H9 (cell line): Measurements from ENCODE around the gene SHBG. TPM values are rescaled to one million over a fixed set of nuclear protein-coding genes. Genes with fewer than 3 reads are reported as not detected.

Source experiments
- DNase-seq: peaks from one replicate; pipeline ENCODE4 v3.0.0-alpha.2; 2017
- H2AFZ ChIP-seq: one replicate; pipeline ENCODE4 v1.6.1; 2013; ENCODE audit warnings: mild to moderate bottlenecking, low read length, control low read depth, moderate library complexity
- H2AK5ac ChIP-seq: 2 replicates; pipeline ENCODE4 v1.6.1; 2013; ENCODE audit warnings: low read length, control low read depth, mixed read lengths; ENCODE audit not compliant: insufficient read length
- H2BK120ac ChIP-seq: one replicate; pipeline ENCODE4 v1.6.1; 2013; ENCODE audit warnings: low read depth, mild to moderate bottlenecking, low read length, control low read depth, inconsistent platforms; ENCODE audit not compliant: poor library complexity, severe bottlenecking
- H2BK12ac ChIP-seq: 2 replicates; pipeline ENCODE4 v1.6.1; 2013; ENCODE audit warnings: low read length, control low read depth, mixed read lengths, low read depth; ENCODE audit not compliant: insufficient read length
- H2BK15ac ChIP-seq: 2 replicates; pipeline ENCODE4 v1.6.1; 2013; ENCODE audit warnings: low read depth, low read length, control low read depth
- H2BK20ac ChIP-seq: one replicate; pipeline ENCODE4 v1.6.1; 2013; ENCODE audit warnings: low read depth, mild to moderate bottlenecking, low read length, control low read depth, inconsistent platforms; ENCODE audit not compliant: poor library complexity, severe bottlenecking
- H2BK5ac ChIP-seq: 2 replicates; pipeline ENCODE4 v1.6.1; 2013; ENCODE audit warnings: low read length, control low read depth, mixed read lengths; ENCODE audit not compliant: insufficient read length
- H3K14ac ChIP-seq: 2 replicates; pipeline ENCODE4 v1.6.1; 2013; ENCODE audit warnings: low read length, control low read depth; ENCODE audit not compliant: insufficient read depth
- H3K18ac ChIP-seq: 2 replicates; pipeline ENCODE4 v1.6.1; 2013; ENCODE audit warnings: low read depth, mild to moderate bottlenecking, mixed read lengths, low read length, control low read depth; ENCODE audit not compliant: insufficient read length
- H3K23ac ChIP-seq: 2 replicates; pipeline ENCODE4 v1.6.1; 2013; ENCODE audit warnings: low read length, control low read depth, mixed read lengths, low read depth; ENCODE audit not compliant: insufficient read length
- H3K23me2 ChIP-seq: 2 replicates; pipeline ENCODE4 v1.6.1; 2013; ENCODE audit warnings: low read depth, mild to moderate bottlenecking, mixed read lengths, low read length, control low read depth; ENCODE audit not compliant: insufficient read length, poor library complexity, severe bottlenecking
- H3K27ac ChIP-seq: 2 replicates; pipeline ENCODE4 v1.5.1; 2013; ENCODE audit warnings: low read length, control low read depth, mixed read lengths, low read depth; ENCODE audit not compliant: insufficient read length
- H3K27me3 ChIP-seq: 2 replicates; pipeline ENCODE4 v1.6.1; 2013; ENCODE audit warnings: low read length, control low read depth, inconsistent platforms; ENCODE audit not compliant: insufficient read depth
- H3K4ac ChIP-seq: 2 replicates; pipeline ENCODE4 v1.6.1; 2013; ENCODE audit warnings: low read depth, mild to moderate bottlenecking, control low read depth, inconsistent platforms, low read length, moderate library complexity
- H3K4me1 ChIP-seq: 2 replicates; pipeline ENCODE4 v1.6.1; 2013; ENCODE audit warnings: low read length, control low read depth, inconsistent platforms; ENCODE audit not compliant: insufficient read depth
- H3K4me2 ChIP-seq: 2 replicates; pipeline ENCODE4 v1.6.1; 2013; ENCODE audit warnings: low read length, control low read depth, mixed read lengths; ENCODE audit not compliant: insufficient read length, insufficient read depth
- H3K56ac ChIP-seq: 2 replicates; pipeline ENCODE4 v1.6.1; 2013; ENCODE audit warnings: low read depth, mild to moderate bottlenecking, mixed read lengths, low read length, control low read depth; ENCODE audit not compliant: insufficient read length
- H3K79me1 ChIP-seq: 2 replicates; pipeline ENCODE4 v1.6.1; 2013; ENCODE audit warnings: low read depth, mild to moderate bottlenecking, moderate library complexity, low read length, control low read depth, inconsistent platforms; ENCODE audit not compliant: insufficient read depth, poor library complexity, severe bottlenecking
- H3K79me2 ChIP-seq: 2 replicates; pipeline ENCODE4 v1.6.1; 2013; ENCODE audit warnings: low read length, control low read depth, inconsistent platforms; ENCODE audit not compliant: insufficient read depth
- H3K9ac ChIP-seq: 2 replicates; pipeline ENCODE4 v1.6.1; 2013; ENCODE audit warnings: low read length, control low read depth, mixed read lengths; ENCODE audit not compliant: insufficient read length; ENCODE audit errors: extremely low read depth
- H3K9me3 ChIP-seq: one replicate; pipeline ENCODE4 v1.6.1; 2013; ENCODE audit warnings: low read depth, low read length, inconsistent platforms; ENCODE audit not compliant: control insufficient read depth
- H3T11ph ChIP-seq: one replicate; pipeline ENCODE4 v1.6.1; 2013; ENCODE audit warnings: mild to moderate bottlenecking, low read length, control low read depth, inconsistent platforms
- H4K20me1 ChIP-seq: one replicate; pipeline ENCODE4 v1.6.1; 2013; ENCODE audit not compliant: control insufficient read depth, insufficient read length, insufficient read depth
- H4K5ac ChIP-seq: 2 replicates; pipeline ENCODE4 v1.6.1; 2013; ENCODE audit warnings: low read depth, mild to moderate bottlenecking, mixed read lengths, low read length, control low read depth; ENCODE audit not compliant: insufficient read length
- H4K8ac ChIP-seq: replicated peaks from 2 replicates; pipeline ENCODE4 v1.6.1; 2013; ENCODE audit warnings: low read length, control low read depth, mixed read lengths, low read depth; ENCODE audit not compliant: insufficient read length
- H4K91ac ChIP-seq: 2 replicates; pipeline ENCODE4 v1.6.1; 2013; ENCODE audit warnings: low read depth, mild to moderate bottlenecking, moderate library complexity, mixed read lengths, low read length, control low read depth; ENCODE audit not compliant: insufficient read length
- H3K27ac Mint-ChIP-seq, 3 experiments: 2 replicates in 2 of 3; 3 replicates in 1 of 3; pipeline ENCODE4 v1.8.0; 2020 to 2021; ENCODE audit warnings: mixed read lengths in 3 of 3, mild to moderate bottlenecking in 1 of 3, moderate library complexity in 1 of 3
- H3K27me3 Mint-ChIP-seq: 2 replicates; pipeline ENCODE4 v1.8.0; 2021; ENCODE audit warnings: low read depth, mild to moderate bottlenecking, moderate library complexity, mixed read lengths
- H3K36me3 Mint-ChIP-seq, 3 experiments: 2 replicates in 2 of 3; 3 replicates in 1 of 3; pipeline ENCODE4 v1.8.0; 2020 to 2021; ENCODE audit warnings: low read depth in 3 of 3, mixed read lengths in 3 of 3; ENCODE audit not compliant: insufficient read depth in 1 of 3
- H3K4me1 Mint-ChIP-seq, 2 experiments: 2 replicates each; pipeline ENCODE4 v1.8.0; 2020; ENCODE audit warnings: mixed read lengths in 2 of 2
- H3K4me3 Mint-ChIP-seq, 2 experiments: 2 replicates in 1 of 2; 3 replicates in 1 of 2; pipeline ENCODE4 v1.8.0; 2020 to 2021; ENCODE audit warnings: mild to moderate bottlenecking in 2 of 2, mixed read lengths in 2 of 2, moderate library complexity in 1 of 2
- H3K9me3 Mint-ChIP-seq, 2 experiments: 2 replicates in 1 of 2; 3 replicates in 1 of 2; pipeline ENCODE4 v1.8.0; 2020; ENCODE audit warnings: mild to moderate bottlenecking in 2 of 2, mixed read lengths in 2 of 2, moderate library complexity in 1 of 2
- WGBS: extraction: QIAGEN DNeasy Blood & Tissue Kit; methylation state at CpG from one replicate; pipeline ENCODE4 v1.1.7; 2013; ENCODE audit warnings: missing lambda C conversion rate, low lambda C conversion rate, mixed read lengths; ENCODE audit not compliant: insufficient read length; ENCODE audit errors: extremely low coverage; 5-methylcytosine and 5-hydroxymethylcytosine counted together
- total RNA-seq: library from RNA; stranded (reverse); gene quantifications from 2 replicates; pipeline ENCODE4 v1.2.1, GENCODE V29; 2021
- TF ChIP-seq, protein P1 (sequence below): fragments of 200-600 bp; sonication (generic); conservative IDR thresholded peaks from 3 replicates; pipeline ENCODE4 v1.8.0; 2021; ENCODE audit warnings: antibody characterized with exemption, mild to moderate bottlenecking

The SHBG gene
- total RNA-seq, 1 experiment from 2014 or later, result 1.6 TPM

DNA sequence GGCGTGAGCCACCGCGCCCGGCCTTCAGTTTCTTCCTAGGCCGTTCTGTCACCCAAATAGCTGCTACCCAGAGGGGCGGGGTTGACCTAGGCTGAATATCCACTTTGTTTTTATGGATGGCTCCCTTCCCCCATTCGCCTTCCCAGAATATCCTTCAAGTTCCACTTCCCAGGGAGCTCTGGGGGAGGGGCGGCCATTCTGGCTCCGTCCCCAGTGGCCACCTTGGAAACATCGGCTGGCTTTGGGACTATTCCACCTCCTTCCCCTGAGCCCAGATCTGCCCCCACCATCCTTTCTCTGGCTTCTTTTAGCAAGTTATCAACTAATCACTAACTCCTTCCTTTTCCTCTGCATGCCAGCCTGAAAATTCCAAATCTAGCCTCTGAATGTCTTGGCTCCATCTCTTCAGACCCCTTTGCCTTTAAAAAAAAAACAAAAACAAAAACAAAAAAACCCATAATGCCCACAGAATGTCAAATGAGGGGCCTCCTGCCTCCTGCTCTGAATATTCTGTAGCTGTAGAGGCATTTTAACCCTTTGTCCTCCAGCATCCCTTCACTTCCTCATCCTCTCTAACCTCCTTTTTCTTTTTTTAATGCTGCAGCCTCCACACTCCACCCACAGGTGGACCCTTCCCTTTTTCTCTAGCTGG, 27.1 kb downstream of the SHBG start:
- WGBS, result no CpG with 5 or more reads among the region's 10 CpGs

More for the DNA sequence above, 27.1 kb downstream of the SHBG start:
- Histone ChIP-seq H3K4me1 (peaks cover 8% of the 10 kb centered on the region; the same call in 1 of the 2 replicates), H3K18ac (peak overlapping the region; percentile 43), H3K9ac (no peak overlapping the region), H3K23me2 (peaks cover 6% of the 10 kb centered on the region), H2AFZ (peak overlapping the region; percentile 72), H3K14ac (no peak overlapping the region), H2AK5ac (no peak overlapping the region), H4K8ac (no peak overlapping the region), H3K4ac (no peak overlapping the region), H4K20me1 (no peaks in the 10 kb centered on the region), H3K79me2 (no peaks in the 10 kb centered on the region), H2BK15ac (no peak overlapping the region), H3K23ac (no peak overlapping the region), H3K79me1 (no peaks in the 10 kb centered on the region), H3K27me3 (no peaks in the 10 kb centered on the region; the same call in 1 of the 2 replicates), H2BK5ac (no peak overlapping the region), H3K4me2 (peak overlapping the region; percentile 73), H3K27ac (peak overlapping the region; percentile 86), H4K91ac (no peak overlapping the region), H2BK120ac (no peak overlapping the region), H4K5ac (no peak overlapping the region), H2BK20ac (no peak overlapping the region), H3T11ph (no peak overlapping the region), H3K9me3 (no peaks in the 10 kb centered on the region), H3K56ac (no peak overlapping the region), H2BK12ac (no peak overlapping the region)
- Mint-ChIP-seq H3K4me3 (peak overlapping the region; percentile 43 to 75), H3K27me3 (peaks cover 27% of the 10 kb centered on the region), H3K27ac (peak overlapping the region; percentile 91 to 98 (median 94)), H3K36me3 (peaks cover 7 to 33% (median 10%) of the 10 kb centered on the region in 3 experiments; a peak in 6 of 7 replicates), H3K4me1 (peaks cover 30 to 41% of the 10 kb centered on the region in 2 experiments), H3K9me3 (no peaks in the 10 kb centered on the region; a peak in 1 of 5 replicates)
- DNase-seq, result peak; percentile 98
- TF ChIP-seq, protein P1, sequence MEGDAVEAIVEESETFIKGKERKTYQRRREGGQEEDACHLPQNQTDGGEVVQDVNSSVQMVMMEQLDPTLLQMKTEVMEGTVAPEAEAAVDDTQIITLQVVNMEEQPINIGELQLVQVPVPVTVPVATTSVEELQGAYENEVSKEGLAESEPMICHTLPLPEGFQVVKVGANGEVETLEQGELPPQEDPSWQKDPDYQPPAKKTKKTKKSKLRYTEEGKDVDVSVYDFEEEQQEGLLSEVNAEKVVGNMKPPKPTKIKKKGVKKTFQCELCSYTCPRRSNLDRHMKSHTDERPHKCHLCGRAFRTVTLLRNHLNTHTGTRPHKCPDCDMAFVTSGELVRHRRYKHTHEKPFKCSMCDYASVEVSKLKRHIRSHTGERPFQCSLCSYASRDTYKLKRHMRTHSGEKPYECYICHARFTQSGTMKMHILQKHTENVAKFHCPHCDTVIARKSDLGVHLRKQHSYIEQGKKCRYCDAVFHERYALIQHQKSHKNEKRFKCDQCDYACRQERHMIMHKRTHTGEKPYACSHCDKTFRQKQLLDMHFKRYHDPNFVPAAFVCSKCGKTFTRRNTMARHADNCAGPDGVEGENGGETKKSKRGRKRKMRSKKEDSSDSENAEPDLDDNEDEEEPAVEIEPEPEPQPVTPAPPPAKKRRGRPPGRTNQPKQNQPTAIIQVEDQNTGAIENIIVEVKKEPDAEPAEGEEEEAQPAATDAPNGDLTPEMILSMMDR, result peak; percentile 29; the same call in 1 of the 3 replicates
